ENCODE results near the gene PKD1.
"Not testable (repeated sequence)": the region's sequence is repeated elsewhere in the genome, so short reads cannot be mapped to it uniquely, and the experiment has no call there.

Gene PKD1

GRCh38 chr16:2111412-2112335 lies 24.0 kb downstream of the PKD1 start:
- intact Hi-C loops (cut with DNase I); DNase-seq: not testable (repeated sequence)

DNA sequence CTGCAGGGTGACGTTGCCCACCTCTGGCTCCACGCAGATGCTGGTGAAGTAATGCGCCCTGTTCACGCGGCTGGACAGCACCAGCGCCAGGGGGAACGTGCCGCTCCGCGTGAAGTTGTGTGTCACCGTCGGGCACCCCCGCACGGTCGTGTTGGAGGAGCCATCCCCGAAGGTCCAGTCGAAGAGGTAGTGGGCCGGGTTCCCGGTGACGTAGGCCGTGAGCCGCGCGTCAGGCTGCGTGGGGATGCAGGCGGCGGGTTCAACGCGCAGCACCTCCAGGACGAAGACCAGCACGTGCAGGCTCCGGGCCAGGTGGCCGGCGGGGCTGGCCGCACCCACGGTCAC lies 24.7 kb downstream of the PKD1 start:
- intact Hi-C loops (cut with DNase I), result not testable (repeated sequence)

GRCh38 chr16:2110332-2111008 lies 25.2 kb downstream of the PKD1 start:
- intact Hi-C loops (cut with DNase I), result not testable (repeated sequence)

More for the DNA sequence above, 24.7 kb downstream of the PKD1 start:
- peak in 1 of 10 donors; percentile 84 for DNase-seq

GRCh38 chr16:2109872-2110271 lies 25.8 kb downstream of the PKD1 start:
- intact Hi-C loops (cut with DNase I); DNase-seq: not testable (repeated sequence)

More at GRCh38 chr16:2110332-2111008, 25.2 kb downstream of the PKD1 start:
- not testable (repeated sequence) for DNase-seq

GRCh38 chr16:2109271-2109580 lies 26.5 kb downstream of the PKD1 start:
- intact Hi-C loops (cut with DNase I); DNase-seq: not testable (repeated sequence)

DNA sequence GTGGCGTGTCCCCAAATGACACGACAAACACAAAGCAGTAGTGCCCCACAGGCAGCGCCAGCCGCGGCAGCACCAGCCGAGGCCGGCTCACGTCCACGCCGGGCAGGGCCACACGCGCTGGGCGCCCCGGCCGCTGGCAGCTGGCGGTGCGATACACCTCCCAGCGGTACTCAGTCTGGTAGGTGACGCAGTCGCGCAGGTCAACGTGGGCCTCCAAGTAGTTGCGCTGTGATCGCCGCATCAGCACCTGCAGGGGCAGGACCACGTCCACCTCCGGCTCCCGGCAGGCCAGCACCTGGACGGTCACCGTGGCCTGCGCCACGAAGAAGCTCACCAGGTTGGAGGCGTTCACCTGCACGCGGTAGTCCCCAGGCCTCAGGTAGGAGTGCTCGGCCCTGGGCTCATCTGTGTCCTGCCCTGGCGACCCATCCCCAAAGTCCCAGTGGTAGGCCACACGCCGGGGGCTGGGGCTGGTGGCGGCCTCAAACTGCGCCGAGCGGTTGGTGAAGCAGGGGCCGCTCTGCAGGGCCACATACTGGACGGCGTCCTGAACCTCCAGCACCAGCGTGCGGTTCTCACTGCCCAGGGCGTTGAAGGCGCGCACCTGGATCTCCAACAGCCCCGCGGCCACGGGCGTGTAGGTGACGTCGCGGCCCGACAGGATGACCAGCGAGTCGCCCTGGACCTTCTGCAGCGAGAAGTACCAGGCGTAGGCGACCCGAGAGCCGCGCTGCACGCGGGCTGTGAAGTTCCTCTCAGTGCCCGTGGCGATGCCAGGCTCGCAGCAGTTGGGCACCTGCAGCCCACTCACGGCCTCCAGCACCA lies 27.0 kb downstream of the PKD1 start:
- intact Hi-C loops (cut with DNase I); DNase-seq: not testable (repeated sequence)

DNA sequence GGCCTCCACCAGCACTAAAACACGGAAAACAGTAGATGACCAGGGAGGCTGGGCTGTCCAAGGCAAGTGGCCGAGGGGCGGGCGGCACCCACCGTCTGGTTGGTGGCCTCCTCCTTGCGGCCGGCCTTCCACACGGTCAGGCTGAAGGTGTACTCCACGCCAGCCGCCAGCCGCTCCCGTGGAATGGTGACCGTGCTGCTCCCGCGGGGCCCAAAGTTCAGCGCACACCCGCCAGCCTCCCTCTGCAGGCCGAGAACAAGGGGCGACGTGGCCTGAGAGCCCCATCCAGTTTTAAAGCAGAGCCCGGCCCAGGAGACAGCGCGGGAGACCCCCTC lies 27.9 kb downstream of the PKD1 start:
- intact Hi-C loops (cut with DNase I), result not testable (repeated sequence)

GRCh38 chr16:2107121-2107790 lies 28.4 kb downstream of the PKD1 start:
- DNase-seq; intact Hi-C loops (cut with DNase I): not testable (repeated sequence)

More for the DNA sequence above, 27.9 kb downstream of the PKD1 start:
- DNase-seq, result not testable (repeated sequence)

DNA sequence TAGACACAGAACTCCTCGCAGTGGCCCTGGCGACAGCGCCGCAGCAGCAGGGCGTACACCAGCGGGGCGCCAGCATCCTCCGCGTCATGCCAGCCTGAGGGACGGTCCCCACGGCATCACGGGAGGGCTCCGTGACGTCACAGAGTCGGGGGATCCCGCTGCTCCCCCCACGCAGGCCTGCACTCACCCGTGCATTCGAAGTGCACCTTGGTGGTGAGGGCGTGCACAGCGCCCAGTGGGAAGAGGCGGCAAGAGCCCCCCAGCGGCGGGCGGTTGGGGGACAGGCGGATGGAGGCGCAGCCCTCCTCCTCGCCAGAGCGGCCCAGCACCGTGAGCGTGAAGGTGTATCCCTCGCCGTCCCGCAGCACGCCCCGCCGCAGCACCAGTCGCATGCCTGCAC lies 29.5 kb downstream of the PKD1 start:
- intact Hi-C loops (cut with DNase I); DNase-seq: not testable (repeated sequence)

GRCh38 chr16:2105769-2106168 lies 29.9 kb downstream of the PKD1 start:
- intact Hi-C loops (cut with DNase I), result not testable (repeated sequence)

DNA sequence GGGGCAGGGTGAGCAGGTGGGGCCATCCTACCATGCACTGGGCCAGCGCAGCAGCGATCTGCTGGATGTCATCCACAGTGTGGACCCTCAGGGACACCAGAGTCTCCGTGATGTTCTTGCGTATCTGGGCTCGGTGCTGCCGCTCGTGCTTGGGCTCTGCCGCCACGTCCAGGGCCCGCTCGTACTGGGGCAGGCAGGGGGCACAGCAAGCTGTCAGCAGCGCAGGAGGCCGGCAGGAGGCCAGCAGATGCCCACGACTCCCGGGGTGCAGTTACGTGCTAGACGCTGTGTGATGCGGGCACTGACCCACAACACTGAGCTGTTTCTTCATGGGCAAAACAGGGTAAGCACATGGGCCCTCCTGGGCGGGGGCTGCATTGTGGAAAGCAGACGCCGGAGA lies 30.4 kb downstream of the PKD1 start:
- intact Hi-C loops (cut with DNase I); DNase-seq: not testable (repeated sequence)

More at GRCh38 chr16:2105769-2106168, 29.9 kb downstream of the PKD1 start:
- DNase-seq, result not testable (repeated sequence)

DNA sequence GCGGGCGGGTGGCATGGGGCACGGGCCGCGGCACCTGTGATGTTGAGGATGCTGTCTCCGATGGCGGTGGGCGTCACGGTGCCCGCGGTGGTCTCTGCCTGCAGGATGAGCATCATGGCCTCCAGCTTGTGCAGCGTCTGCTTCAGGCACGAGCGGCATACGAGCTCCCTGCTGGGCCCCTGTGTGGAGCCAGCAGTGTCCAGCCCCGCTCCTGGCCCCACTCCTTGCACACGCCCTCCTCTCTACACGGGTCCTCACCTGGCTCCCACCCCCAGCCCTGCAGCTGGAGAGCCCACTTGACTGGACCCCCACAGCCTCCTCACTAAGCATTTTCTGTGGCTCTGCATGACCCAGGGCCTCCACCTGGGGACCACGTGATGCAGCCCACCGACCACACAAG lies 31.2 kb downstream of the PKD1 start:
- intact Hi-C loops (cut with DNase I); DNase-seq: not testable (repeated sequence)

- DNase-seq, result no peak
- intact Hi-C loops (cut with DNase I), result no loop called here
Measured at GRCh38 chr16:2102471-2102870, 33.2 kb downstream of the PKD1 start.

DNA sequence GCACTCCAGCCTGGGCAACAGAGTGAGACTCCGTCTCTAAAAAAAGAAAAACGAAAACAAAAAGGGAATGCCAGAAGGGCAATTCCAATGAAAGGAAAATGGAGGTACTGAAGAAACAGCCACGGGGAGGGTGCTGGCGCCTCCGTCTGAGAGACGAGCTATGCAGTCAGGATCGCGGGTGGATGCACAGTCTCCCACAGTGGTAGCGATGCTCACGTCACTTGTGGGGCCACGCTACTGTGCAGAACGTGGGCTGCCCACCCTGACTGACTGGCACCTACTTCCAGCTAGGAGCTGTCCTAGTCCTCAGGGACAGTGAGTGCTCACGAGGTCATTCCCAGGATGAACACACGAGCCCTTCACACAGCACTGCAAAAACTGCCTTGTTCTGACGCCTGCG lies 34.1 kb downstream of the PKD1 start:
- DNase-seq; intact Hi-C loops (cut with DNase I): not testable (repeated sequence)

DNA sequence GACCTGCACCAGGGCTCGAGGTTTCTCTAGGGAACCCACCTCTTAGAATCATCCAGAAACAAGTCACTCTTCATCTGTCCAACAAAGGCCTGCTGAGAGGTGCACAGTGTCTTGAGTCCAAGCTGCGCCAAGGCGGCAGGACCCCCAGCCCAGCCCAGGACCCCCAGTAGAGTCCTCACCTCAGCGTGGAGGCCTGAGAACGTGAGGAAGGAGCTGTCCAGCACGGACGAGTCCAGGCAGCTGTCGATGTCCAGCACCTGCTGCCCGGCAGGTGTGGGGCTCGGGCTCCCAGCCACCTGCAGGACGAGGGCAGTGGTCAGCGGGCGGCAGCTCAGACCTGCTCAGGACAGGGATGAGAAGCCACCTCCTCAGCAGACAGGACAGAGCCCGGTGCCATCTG lies 38.0 kb downstream of the PKD1 start:
- intact Hi-C loops (cut with DNase I); DNase-seq: not testable (repeated sequence)

- intact Hi-C loops (cut with DNase I), result no loop called here
- DNase-seq, result peak in 1 of 10 donors; percentile 83
Measured at GRCh38 chr16:2096853-2097595, 38.7 kb downstream of the PKD1 start.

DNA sequence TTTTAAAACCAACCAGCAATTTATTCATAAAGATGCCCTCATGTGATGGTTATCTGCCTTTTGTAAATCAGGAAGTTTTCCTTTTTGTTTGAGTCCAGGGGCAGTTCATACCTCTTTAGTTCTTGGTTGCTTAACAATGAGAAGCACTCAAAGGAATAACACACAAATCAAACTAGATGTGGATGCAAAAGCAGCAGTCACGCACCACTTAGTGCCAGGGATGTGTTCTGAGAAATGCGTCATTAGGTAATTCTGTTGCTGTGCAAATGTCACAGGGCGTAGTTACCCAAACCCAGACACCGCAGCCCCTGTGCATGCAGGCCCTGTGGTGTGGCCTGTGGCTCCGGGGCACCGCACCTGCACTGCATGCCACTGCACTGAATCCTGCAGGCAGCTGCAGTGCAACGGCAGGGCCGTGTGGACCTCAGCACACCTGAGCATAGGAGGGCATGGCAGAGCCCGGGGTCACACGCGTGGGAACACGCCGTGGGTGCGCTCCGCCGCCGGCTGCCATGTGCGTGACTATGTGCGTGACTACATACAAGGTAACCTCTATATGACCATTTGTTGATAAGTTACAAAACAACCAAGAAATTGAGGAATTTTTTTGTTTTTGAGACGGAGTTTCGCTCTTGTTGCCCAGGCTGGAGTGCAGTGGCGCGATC lies 39.6 kb downstream of the PKD1 start:
- no peak for DNase-seq
- intact Hi-C loops (cut with DNase I), result no loop called here

DNA sequence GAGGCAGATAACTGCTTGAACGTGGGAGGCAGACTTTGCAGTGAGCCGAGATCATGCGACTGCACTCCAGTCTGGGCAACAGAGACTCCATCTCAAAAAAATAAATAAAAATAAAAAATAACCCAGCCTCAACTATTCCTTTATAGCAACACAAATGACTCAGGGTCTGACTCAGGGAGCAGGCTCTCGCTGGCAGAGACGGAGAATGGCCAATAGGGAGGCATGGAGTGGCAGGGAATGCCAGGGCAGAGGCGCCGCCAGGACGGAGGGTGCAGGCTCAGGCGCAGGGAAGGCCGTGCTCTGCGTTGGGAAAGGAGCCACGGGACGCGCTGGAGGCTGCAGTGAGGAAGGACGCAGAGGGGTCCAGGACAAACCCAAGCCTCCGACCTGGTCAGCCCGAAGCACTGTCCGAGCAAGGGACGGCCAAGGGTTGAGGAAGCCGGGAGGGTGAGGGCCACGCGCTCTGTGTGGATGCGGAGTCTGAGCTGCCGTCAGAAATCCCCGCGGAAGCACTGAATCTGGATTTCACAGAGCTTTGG lies 40.3 kb downstream of the PKD1 start:
- DNase-seq, result no peak
- intact Hi-C loops (cut with DNase I), result no loop called here

DNA sequence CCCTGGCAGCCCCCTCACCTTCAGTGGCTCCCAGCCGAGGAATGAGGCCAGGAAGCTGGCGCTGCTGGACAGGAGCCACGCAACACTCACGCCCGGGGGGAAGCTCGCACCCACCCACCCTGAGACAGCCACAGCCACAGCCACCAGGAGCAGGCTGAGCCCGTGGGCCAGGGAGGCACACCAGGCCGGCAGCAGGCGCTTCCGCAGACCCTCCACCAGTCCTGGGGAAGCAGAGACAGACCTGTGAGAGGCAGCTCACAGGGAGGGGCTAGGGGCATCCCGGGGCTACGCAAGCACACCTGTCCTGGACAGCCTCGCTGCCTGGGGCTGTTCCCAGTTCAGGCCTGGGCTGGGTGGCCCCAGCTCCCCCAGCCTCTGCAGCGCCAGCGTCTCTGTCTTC lies 41.9 kb downstream of the PKD1 start:
- no peak for DNase-seq
- intact Hi-C loops (cut with DNase I), result no loop called here
